Common myeloid progenitor, CD34-positive (primary cell): ENCODE data around the gene SHH.

Experiments
- CTCF ChIA-PET: fragments of 350-600 bp; sonication (Branson Sonifier 250); formaldehyde crosslinking; loops from one replicate; lab custom pipeline; 2021; ENCODE audit warnings: antibody characterized with exemption; lab: Charles Lee
- POLR2A ChIA-PET: fragments of 350-600 bp; sonication (Branson Sonifier 250); formaldehyde crosslinking; loops from one replicate; lab custom pipeline; 2021; ENCODE audit warnings: antibody characterized with exemption; lab: Charles Lee
- DNase-seq, 3 donors: peaks; one replicate each; pipeline versions ENCODE4 v3.0.0 to v3.0.0-alpha.2; 2013
- H3K27ac ChIP-seq, 2 experiments: 1 replicate in 1 of 2; 2 replicates in 1 of 2; pipeline ENCODE4 v1.7.0; 2013; ENCODE audit warnings: inconsistent platforms in 2 of 2, low read length in 2 of 2, mild to moderate bottlenecking in 2 of 2, low read depth in 1 of 2, moderate library complexity in 1 of 2; ENCODE audit not compliant: severe bottlenecking in 2 of 2, insufficient read depth in 1 of 2, poor library complexity in 1 of 2
- H3K27me3 ChIP-seq, 5 experiments: replicated peaks in 2 of 5; 1 replicate in 3 of 5; 2 replicates in 2 of 5; pipeline versions ENCODE4 v1.6.1 to v1.7.0; 2013; ENCODE audit warnings: low read length in 4 of 5, mild to moderate bottlenecking in 2 of 5, moderate library complexity in 2 of 5, inconsistent platforms in 1 of 5; ENCODE audit not compliant: insufficient read depth in 5 of 5, control insufficient read depth in 4 of 5
- H3K36me3 ChIP-seq, 4 experiments: 1 replicate in 2 of 4; 2 replicates in 2 of 4; pipeline versions ENCODE4 v1.6.1 to v1.7.0; 2013; ENCODE audit warnings: low read length in 3 of 4, control low read depth in 1 of 4, mild to moderate bottlenecking in 1 of 4; ENCODE audit not compliant: control insufficient read depth in 4 of 4, insufficient read depth in 4 of 4
- H3K4me1 ChIP-seq, 4 experiments: 1 replicate in 3 of 4; 2 replicates in 1 of 4; pipeline versions ENCODE4 v1.6.1 to v1.7.1; 2013; ENCODE audit warnings: low read length in 3 of 4, mild to moderate bottlenecking in 3 of 4, control low read depth in 1 of 4, inconsistent platforms in 1 of 4, moderate library complexity in 1 of 4; ENCODE audit not compliant: control insufficient read depth in 4 of 4, insufficient read depth in 4 of 4; ENCODE audit errors: control extremely low read depth in 1 of 4
- H3K4me3 ChIP-seq, 7 experiments: 1 replicate in 4 of 7; 2 replicates in 3 of 7; pipeline versions ENCODE4 v1.5.1 to v1.7.0; 2013; ENCODE audit warnings: mild to moderate bottlenecking in 7 of 7, low read length in 6 of 7, moderate library complexity in 6 of 7, inconsistent platforms in 2 of 7, low read depth in 2 of 7, control low read depth in 1 of 7; ENCODE audit not compliant: insufficient read depth in 4 of 7, control insufficient read depth in 1 of 7; ENCODE audit errors: extremely low read depth in 1 of 7
- H3K9me3 ChIP-seq, 5 experiments: 1 replicate in 4 of 5; 2 replicates in 1 of 5; pipeline versions ENCODE4 v1.6.1 to v1.7.1; 2013; ENCODE audit warnings: low read length in 4 of 5, mild to moderate bottlenecking in 2 of 5, inconsistent platforms in 1 of 5, low read depth in 1 of 5, moderate library complexity in 1 of 5; ENCODE audit not compliant: control insufficient read depth in 4 of 5, insufficient read depth in 2 of 5; ENCODE audit errors: control extremely low read depth in 1 of 5
- WGBS: methylation state at CpG from one replicate; pipeline ENCODE4 v1.1.5; 2013; ENCODE audit not compliant: insufficient coverage; 5-methylcytosine and 5-hydroxymethylcytosine counted together

SHH gene

GRCh38 chr7:155754165-155754564 is 58.1 kb downstream of the SHH start:
- DNase-seq: no peak
- POLR2A ChIA-PET: no interaction called here
- Histone ChIP-seq H3K4me3 (no peak overlapping the region), H3K27ac (no peak overlapping the region), H3K27me3 (no peaks in the 10 kb centered on the region), H3K9me3 (peaks cover 0 to 10% (median 0%) of the 10 kb centered on the region in 5 experiments), H3K36me3 (peaks cover 3 to 43% (median 13%) of the 10 kb centered on the region in 4 experiments), H3K4me1 (peaks cover 0 to 7% (median 0%) of the 10 kb centered on the region in 4 experiments)
- CTCF ChIA-PET: interaction anchor here (1.0 to 1.8 kb wide), 5 partner anchors 9 to 157 kb away, joined by 3 to 5 read pairs (median 3); no protein-coding TSS in a partner anchor

GRCh38 chr7:155753446-155753965 is 58.8 kb downstream of the SHH start:
- no peaks in the 10 kb centered on the region for H3K27me3 ChIP-seq
- H3K27ac ChIP-seq: no peak overlapping the region
- no peak for DNase-seq
- peaks cover 0 to 7% (median 0%) of the 10 kb centered on the region in 4 experiments for H3K4me1 ChIP-seq
- ChIA-PET POLR2A (no interaction called here), CTCF (interaction anchor here (1.0 to 1.8 kb wide), 4 partner anchors 9 to 157 kb away, joined by 3 to 5 read pairs (median 3); no protein-coding TSS in a partner anchor)
- H3K36me3 ChIP-seq: peaks cover 3 to 38% (median 11%) of the 10 kb centered on the region in 4 experiments
- H3K4me3 ChIP-seq: no peak overlapping the region
- peaks cover 0 to 10% (median 0%) of the 10 kb centered on the region in 5 experiments for H3K9me3 ChIP-seq
- 88% methylated on average over 10 of the region's 10 CpGs for WGBS

GRCh38 chr7:155752756-155753445 is 59.4 kb downstream of the SHH start:
- POLR2A ChIA-PET: no interaction called here
- H3K9me3 ChIP-seq: peaks cover 0 to 10% (median 0%) of the 10 kb centered on the region in 5 experiments
- no peak overlapping the region for H3K4me3 ChIP-seq
- CTCF ChIA-PET: interaction anchor here (1.6 kb wide), 1 partner anchor 10 kb away, joined by 3 read pairs; no protein-coding TSS in a partner anchor
- peaks cover 3 to 37% (median 10%) of the 10 kb centered on the region in 4 experiments for H3K36me3 ChIP-seq
- DNase-seq: no peak
- peaks cover 0 to 7% (median 0%) of the 10 kb centered on the region in 4 experiments for H3K4me1 ChIP-seq
- whole genome bisulfite sequencing: 88% methylated on average over 6 of the region's 9 CpGs
- no peak overlapping the region for H3K27ac ChIP-seq
- no peaks in the 10 kb centered on the region for H3K27me3 ChIP-seq

GRCh38 chr7:155751409-155751808 is 60.9 kb downstream of the SHH start:
- 94% methylated on average over 2 of the region's 4 CpGs for WGBS
- H3K9me3 ChIP-seq: peaks cover 0 to under 1% (median 0%) of the 10 kb centered on the region in 5 experiments
- H3K4me3 ChIP-seq: no peak overlapping the region
- DNase-seq: no peak
- H3K27ac ChIP-seq: no peak overlapping the region
- H3K27me3 ChIP-seq: no peaks in the 10 kb centered on the region
- POLR2A ChIA-PET: no interaction called here
- peaks cover 0 to 7% (median 0%) of the 10 kb centered on the region in 4 experiments for H3K4me1 ChIP-seq
- CTCF ChIA-PET: interaction anchor here (1.1 to 1.4 kb wide), 3 partner anchors 8 to 15 kb away, joined by 3 to 5 read pairs (median 5); no protein-coding TSS in a partner anchor
- peaks cover 3 to 38% (median 13%) of the 10 kb centered on the region in 4 experiments for H3K36me3 ChIP-seq

GRCh38 chr7:155750255-155751125 is 61.8 kb downstream of the SHH start:
- POLR2A ChIA-PET: no interaction called here
- H3K4me1 ChIP-seq: peaks cover 0 to 6% (median 0%) of the 10 kb centered on the region in 4 experiments
- DNase-seq: no peak
- H3K9me3 ChIP-seq: no peaks in the 10 kb centered on the region
- H3K4me3 ChIP-seq: no peak overlapping the region
- CTCF ChIA-PET: interaction anchor here (0.9 to 1.4 kb wide), 2 partner anchors 12 to 16 kb away, joined by 3 to 5 read pairs; no protein-coding TSS in a partner anchor
- H3K27me3 ChIP-seq: no peaks in the 10 kb centered on the region
- peaks cover 12 to 47% (median 20%) of the 10 kb centered on the region in 4 experiments for H3K36me3 ChIP-seq
- no peak overlapping the region for H3K27ac ChIP-seq
- WGBS: 90% methylated on average over 2 of the region's 5 CpGs
